HG02943 (cell line): ENCODE measurements around the gene APOA1.
A peak's percentile ranks its signal among the peaks of the same experiment; 100 is the strongest.

Experiments used
- ATAC-seq: cut with Tn5 transposase; IDR thresholded peaks from one replicate; pipeline ENCODE4 v1.9.1; 2021; ENCODE audit warnings: mild to moderate bottlenecking, low read depth, moderate library complexity; ENCODE audit not compliant: unreplicated experiment

The APOA1 gene

DNA sequence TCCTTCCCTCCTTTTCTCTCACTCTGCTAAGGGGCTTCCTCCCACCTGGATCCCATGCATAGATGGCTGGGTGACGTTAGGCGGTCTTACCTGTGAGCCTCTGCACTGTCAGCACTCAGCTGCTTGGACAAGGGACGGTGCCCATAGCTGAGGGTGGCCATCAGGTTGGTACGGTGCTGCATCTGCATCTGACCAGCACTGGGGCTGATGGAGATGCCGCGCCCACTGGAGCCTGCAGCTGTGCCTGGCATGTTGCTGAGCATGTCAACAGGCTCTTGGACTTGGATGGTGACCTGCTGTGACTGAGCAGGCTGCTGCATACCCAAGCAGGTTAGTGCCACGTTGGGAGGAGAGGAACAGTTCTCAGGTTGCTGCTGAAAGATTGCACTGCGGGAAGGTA is 21.8 kb upstream of the APOA1 start:
- ATAC-seq: no peak

DNA sequence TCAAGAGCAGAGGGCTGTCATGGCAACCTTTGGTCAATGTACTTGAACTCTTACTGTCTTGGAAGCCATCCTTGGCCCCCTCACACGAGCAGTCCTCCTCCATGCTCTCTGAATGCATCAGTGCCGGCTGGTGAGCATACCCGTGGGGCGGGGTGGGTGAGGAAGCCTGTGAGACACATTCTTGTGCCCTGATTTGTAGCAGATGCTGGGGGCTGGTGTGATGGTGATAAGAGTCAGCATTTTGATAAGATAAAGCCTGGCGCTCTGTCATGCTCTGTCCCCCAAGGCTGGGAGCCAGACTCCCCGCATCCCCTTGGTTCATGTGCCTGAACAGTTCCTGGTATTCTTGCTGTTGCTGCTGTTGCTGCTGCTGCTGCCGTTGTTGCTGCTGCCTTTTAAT is 20.5 kb upstream of the APOA1 start:
- no peak for ATAC-seq

DNA sequence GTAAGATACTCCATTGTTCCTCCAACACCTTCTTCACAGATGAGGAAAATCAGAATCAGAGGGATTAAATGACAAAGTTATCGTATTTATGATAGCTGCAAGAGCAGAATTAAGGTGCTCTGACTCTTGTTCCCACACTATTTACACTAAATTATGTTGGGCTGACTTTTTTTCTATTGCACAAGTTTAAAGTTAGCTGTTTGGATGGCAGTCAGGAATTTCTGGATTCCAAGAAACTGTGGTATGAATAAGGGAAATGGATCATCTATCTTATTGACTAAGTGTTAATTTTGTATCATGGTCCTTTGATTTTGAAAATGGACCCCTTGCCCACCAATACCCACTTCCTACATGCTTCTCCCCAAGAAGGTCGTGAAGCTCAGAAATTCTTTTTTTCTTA is 19.9 kb upstream of the APOA1 start:
- no peak for ATAC-seq

DNA sequence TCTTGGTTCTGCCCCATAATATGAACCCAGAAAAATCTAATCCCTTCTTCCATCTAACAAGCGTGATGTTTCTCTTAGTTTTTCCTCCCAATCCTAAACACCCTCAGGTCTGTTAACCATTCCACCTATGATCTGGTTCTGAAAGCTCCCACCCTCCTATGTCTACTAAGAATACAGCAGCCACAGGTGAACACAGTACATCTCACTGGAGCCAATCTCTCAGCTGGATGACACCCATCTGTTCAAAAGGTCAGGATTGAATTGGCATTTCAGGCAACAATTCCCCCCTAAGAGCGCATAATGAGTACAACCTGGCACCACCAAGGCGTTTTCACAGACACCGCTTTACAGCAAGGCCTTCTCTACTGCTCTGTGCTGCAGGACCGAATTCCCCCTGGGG is 19.0 kb upstream of the APOA1 start:
- ATAC-seq: no peak

DNA sequence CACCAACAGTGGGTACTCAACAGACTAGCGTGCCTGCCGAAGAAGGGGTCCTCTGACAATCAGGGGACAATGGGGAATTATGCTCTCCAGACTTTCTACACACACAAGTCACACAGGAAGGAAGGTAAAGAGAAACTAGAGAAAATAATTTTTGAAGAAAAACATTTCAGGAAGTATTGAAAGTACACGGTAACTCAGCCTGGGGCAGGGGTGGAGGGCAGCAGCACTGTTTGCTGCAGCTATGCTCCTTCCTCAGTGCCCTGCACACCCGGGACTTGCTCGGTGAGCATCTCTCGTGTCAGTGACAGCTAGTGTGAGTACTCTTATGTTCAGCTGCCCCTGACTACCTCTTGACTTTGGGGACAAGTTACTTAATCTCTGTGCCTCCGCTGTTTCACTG is 18.0 kb upstream of the APOA1 start:
- no peak for ATAC-seq

GRCh38 chr11:116853461-116854073 is 16.1 kb upstream of the APOA1 start:
- ATAC-seq: peak; percentile 92

GRCh38 chr11:116852261-116853031 is 15.0 kb upstream of the APOA1 start:
- ATAC-seq: no peak

DNA sequence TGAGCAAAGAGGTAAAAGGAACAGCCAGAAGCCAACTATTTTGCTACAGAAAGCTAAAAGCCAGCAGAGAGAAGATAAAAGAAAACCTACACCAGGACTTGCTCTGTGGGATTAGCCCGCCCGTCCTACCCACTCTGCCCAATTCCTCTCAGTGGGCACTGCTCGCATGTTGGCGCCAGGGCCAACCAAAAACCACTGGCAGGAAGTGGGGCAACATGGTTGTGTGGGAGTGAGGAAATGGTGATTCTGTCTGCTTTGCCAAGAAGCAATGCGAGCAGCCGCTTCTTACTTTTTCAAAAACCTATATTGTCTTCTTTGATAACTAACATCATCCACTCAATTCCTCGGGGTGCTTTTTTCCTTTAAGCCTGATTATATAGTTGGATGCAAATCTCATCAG is 14.2 kb upstream of the APOA1 start:
- ATAC-seq: no peak

DNA sequence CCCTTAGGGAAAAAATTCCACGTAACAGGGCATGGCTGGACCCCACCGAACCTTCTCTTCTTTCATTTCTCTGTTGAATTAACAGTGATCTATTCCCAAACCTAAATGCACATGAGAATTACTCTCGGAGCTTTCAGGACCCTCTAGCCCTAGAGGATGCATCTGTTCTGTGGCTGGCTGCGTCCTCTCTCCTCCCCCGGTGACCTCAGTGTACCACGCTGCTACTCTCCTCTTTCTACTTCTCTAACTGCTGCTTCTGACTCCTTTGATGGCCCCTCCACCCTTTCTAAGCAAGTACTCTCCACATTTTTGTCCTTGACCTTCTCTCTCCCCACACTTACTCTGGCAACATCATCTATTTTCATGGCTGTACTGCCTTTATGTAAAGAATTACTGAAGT is 12.1 kb upstream of the APOA1 start:
- ATAC-seq: no peak

DNA sequence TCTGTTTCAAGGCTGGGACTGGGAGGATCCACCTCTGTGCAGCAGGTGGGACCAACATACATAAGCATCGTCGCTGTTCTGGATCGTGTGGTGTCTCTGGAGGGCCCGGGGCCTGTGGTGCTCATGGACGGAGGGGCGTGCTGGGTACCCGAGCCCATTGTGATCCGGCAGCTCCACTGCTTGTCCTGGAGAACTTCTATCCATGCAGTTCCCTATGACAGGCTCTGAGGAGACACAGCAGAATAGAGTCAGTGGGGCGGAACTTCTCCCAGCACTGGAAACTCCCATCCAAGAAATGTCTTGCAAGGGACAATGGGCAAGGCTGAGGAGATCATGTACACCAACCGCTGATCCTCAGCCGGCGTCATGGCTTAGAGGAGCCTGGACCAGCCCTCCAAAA is 11.6 kb upstream of the APOA1 start:
- no peak for ATAC-seq

DNA sequence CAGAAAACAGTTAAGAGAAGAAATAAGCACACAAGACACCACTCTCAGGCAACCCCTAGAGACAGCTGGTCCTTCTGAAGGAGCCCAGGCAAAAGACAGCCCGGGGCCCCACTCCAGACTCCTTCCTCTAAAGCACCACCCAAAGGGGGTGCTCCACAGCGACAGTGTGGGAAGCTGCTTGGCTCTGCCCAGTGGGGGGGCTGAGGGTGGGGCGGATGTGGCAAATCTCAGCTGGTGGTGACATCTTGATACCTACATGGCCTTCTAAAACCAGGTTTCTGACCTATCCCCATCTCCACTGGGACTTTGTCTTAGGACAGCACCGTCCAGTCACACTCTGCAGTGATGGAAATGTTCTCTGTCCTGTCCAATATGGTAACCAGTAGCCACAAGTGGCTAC is 10.2 kb upstream of the APOA1 start:
- no peak for ATAC-seq

- ATAC-seq: no peak
These were observed 7.3 kb upstream of the APOA1 start for GRCh38 chr11:116844722-116845121.

DNA sequence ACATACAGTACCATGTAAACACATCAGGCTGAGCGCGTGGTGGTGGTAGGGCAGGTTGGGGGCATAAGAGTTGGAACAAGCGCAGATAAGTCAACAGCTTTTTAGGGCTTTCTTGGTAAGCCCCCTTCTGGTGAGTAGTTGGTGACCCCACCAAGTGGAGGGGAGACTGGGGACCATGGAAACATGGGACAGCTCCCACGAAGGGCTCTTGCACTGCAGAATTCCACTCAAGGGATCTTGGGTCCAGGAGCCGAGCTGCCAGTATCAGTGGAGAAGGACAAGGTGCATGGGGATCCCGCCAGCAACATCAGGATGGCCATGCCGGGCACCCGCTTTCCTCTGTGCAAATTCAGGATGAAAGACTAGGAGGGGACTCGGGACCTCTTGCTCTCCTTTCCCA is 6.2 kb upstream of the APOA1 start:
- no peak for ATAC-seq

DNA sequence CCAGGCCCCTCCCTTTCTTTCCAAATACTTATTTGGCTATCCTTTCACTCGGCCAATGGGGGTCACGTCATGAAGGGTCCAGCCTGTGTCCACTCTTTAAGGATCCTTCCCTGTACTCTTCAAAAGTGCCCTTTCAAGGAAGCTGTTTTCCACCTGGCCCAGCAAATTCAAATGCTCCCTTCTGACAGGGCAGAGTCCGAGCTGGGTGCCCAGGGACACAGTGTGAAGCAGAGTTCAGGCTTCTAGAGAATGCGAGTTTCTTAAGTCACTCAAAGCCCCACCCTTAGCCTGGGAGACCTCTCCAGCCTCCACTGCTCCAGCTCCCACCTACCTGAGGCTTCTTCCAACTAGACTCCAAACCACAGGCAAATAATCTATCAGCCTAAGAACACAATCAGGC is 5.5 kb upstream of the APOA1 start:
- no peak for ATAC-seq

DNA sequence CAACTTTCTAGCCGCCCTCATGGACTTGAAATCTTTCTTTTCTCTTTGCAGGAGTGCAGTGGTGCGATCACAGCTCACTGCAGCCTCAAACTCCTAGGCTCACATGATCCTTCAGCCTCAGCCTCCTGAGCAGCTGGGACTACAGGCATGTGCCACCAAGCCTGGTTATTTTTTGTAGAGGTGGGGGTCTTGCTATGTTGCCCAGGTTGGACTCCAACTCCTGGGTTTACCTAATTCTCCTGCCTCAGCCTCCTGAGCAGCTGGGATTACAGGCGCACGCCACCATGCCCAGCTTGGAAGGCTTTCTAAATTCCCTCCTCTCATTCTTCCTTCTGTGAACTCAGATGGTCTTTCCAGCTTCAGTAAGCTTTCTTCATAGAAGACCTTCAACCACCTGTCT is 4.7 kb upstream of the APOA1 start:
- ATAC-seq: no peak

GRCh38 chr11:116840746-116841296 is 3.4 kb upstream of the APOA1 start:
- ATAC-seq: no peak

- no peak for ATAC-seq
These were observed 2.9 kb upstream of the APOA1 start for GRCh38 chr11:116840224-116840745.

DNA sequence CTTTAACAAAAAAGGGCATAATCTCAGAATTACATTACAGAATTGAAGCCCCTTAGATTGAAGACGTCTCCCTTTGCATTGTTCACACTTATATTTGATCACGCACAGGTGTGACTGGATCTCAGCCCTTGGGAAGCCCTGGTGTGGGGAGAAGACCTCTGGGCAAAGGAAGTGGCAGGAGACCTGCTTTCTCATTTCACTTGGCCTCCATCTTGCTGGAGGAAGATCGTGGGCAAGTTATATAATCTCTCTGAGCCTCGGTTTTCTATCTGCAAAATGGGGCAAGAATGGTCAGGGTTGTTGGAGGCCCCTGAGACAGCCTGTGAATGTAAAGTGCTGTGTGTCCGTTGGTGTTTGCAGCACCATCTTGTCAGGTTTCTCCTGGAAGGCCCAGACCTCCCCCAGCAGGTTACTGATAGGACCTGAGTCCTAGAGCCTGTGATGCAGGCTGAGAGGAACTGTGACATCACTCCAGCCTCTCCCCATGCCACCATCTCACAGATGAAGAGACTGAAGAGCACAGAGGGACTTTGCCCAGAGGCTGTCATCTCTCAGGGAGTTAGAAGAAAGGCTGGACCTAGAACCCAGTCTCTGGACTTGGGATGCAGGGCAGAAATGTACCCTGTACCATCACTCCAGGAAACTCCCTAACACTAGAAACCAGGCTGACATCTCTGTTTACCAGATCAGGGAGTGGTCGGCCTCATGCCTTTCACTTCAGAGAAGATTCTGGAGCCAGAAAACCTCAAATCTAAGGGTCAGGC is 1.1 kb upstream of the APOA1 start:
- ATAC-seq: no peak

GRCh38 chr11:116836632-116836991 is 810 bp downstream of the APOA1 start:
- ATAC-seq: no peak

DNA sequence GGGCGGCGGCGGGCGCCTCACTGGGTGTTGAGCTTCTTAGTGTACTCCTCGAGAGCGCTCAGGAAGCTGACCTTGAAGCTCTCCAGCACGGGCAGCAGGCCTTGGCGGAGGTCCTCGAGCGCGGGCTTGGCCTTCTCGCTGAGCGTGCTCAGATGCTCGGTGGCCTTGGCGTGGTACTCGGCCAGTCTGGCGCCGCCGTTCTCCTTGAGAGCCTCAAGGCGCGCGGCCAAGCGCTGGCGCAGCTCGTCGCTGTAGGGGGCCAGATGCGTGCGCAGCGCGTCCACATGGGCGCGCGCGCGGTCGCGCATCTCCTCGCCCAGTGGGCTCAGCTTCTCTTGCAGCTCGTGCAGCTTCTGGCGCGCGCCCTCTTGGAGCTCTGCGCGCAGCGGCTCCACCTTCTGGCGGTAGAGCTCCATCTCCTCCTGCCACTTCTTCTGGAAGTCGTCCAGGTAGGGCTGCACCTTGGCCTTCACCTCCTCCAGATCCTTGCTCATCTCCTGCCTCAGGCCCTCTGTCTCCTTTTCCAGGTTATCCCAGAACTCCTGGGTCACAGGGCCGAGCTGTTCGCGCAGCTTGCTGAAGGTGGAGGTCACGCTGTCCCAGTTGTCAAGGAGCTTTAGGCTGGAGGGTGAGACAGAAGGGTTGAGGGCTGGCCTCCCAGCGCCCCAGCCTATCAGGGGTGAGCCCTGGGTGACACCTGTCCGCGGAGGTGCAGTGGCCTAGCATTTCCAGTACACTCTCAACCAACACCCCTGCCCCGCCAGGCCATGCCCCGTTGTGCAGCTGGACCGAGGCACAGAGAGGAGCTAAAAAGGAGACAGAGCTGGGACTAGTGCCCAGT is 1.4 kb downstream of the APOA1 start:
- peak; percentile 71 for ATAC-seq
